HG03520 (cell line): ENCODE results near the gene LRRC32.
"Not testable (repeated sequence)": the region's sequence is repeated elsewhere in the genome, so short reads cannot be mapped to it uniquely, and the experiment has no call there.

Experiments used
- ATAC-seq: cut with Tn5 transposase; IDR thresholded peaks from one replicate; pipeline ENCODE4 v1.9.1; 2021; ENCODE audit warnings: mild to moderate bottlenecking, moderate library complexity; ENCODE audit not compliant: unreplicated experiment

Gene LRRC32

DNA sequence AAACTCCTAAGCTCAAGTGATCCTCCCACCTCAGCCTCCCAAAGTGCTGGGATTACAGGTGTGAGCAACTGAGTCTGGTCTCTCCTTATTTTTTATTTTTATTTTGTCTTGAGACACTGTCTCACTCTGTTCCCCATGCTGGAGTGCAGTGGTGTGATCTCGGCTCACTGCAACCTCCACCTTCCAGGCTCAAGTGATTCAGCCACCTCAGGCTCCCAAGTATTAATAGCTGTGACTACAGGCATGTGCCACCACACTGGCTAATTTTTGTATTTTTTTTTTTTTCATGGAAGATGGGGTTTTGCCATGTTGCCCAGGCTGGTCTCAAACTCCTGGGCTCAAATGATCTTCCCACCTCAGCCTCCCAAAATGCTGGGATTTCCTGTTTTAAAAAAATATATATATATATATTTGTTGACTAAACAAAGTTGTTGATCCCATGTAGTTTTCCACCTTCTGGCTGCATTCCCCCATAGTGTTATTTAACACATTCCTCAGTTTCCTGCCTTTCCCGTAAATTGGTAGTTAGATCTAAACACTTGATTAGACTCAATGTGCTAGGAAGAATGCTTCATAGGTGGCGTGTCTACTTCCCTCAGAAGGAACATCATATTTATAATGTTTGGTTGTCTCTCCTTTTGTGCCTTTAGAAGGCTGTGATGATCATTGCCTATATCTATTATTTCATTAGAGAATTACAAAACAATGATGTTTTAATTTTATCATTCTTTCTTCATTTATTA is 38.8 kb downstream of the LRRC32 start:
- no peak for ATAC-seq

GRCh38 chr11:76630600-76631281 is 39.8 kb downstream of the LRRC32 start:
- ATAC-seq = no peak

GRCh38 chr11:76629853-76630599 is 40.5 kb downstream of the LRRC32 start:
- ATAC-seq = no peak

DNA sequence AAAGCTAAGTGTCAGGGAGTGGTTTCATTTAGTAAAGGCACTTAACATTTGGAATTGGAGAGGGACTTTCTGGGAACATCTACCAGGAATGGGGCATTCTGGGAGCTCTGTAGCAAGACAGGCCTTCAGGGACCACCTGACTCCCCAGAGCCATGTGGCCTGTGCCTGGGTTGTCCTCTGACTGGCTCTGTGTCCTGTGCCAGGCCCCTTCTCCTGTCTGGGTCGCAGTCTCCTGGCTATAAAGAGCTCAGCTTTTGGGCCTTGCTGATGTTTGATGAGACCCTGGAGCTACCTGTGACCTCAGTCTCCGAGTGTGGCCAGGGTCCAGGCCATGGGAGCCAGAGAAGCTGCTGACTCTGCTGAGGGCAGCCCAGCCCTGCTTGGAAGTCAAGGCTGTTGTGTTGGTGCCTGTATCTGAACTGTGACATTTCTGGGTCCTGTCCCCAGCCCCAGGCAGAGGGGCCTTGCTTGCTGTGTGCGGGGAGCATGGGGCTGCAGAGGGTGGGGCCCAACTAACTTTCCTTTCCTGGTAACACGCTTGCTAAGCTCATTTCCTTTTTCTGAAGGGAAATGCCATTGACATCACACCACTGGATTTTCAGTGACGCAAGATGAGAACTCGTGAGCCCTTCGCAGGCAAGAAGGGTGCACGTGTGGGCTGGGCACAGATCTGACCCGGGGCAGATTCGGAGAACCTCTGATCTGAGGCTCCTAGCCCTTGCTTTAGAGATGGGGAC is 41.3 kb downstream of the LRRC32 start:
- ATAC-seq = no peak

DNA sequence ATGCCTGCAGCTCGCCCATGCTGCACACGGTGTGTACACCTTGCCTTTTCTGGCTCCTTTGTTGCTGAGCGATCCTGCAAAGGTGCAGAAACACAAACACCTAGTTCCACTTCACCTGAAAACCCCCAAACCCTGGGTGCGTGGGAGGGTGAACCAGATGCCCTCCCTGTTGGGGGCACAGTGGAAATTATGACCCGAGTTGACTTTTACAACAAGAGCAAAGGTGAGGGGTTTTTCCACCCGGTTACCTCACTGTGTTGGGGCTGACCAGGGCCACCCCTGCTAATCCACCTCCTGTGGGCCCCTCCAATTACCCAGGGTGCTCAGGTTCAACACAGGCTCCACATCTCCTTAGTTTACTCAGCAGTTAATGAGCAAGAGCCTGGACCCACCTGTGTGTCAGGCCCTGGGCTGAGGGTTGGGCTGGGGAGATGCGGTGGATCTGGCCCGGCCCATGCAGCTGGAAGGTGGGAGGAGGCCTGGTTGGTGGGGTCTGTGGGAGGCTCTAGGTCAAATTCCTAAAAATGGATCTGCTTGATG is 42.1 kb downstream of the LRRC32 start:
- no peak for ATAC-seq

- no peak for ATAC-seq
These were observed 42.9 kb downstream of the LRRC32 start for GRCh38 chr11:76627606-76628005.

- ATAC-seq = peak; percentile 70
These were observed 43.6 kb downstream of the LRRC32 start for GRCh38 chr11:76626921-76627401.

GRCh38 chr11:76626266-76626665 is 44.3 kb downstream of the LRRC32 start:
- no peak for ATAC-seq

DNA sequence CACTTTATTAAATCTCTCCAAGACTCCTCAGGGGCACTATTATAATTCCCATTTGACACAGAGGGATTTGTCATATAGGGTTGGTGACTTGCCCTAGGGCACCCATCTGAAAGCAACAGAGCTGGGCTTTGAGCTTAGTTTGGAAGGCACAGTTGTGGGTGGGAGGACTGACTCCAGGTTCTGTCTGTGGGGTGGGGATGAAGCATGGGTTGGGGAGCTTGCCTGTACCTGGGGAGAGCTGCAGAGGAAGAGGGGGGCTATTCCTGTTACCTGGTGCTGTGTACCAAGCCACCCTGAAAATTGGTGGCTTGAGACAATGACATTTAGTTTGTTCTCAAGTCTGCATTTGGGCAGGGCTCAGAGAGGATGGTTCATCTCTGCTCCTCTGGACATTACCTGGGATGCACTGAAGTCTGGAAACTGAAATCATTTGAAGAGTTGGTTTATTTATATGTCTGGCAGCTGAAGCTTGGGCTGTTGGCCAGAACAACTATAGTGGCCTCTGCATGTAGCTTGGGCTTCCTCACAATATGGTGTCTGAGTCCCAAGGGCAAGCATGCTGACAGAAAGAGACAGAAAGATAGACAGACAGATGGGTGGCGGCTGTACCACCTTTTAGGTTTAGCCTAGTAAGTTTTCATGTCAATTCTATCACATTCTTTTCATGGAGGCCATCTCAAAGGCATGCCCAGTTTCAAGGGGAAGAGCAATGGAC is 44.9 kb downstream of the LRRC32 start:
- no peak for ATAC-seq

DNA sequence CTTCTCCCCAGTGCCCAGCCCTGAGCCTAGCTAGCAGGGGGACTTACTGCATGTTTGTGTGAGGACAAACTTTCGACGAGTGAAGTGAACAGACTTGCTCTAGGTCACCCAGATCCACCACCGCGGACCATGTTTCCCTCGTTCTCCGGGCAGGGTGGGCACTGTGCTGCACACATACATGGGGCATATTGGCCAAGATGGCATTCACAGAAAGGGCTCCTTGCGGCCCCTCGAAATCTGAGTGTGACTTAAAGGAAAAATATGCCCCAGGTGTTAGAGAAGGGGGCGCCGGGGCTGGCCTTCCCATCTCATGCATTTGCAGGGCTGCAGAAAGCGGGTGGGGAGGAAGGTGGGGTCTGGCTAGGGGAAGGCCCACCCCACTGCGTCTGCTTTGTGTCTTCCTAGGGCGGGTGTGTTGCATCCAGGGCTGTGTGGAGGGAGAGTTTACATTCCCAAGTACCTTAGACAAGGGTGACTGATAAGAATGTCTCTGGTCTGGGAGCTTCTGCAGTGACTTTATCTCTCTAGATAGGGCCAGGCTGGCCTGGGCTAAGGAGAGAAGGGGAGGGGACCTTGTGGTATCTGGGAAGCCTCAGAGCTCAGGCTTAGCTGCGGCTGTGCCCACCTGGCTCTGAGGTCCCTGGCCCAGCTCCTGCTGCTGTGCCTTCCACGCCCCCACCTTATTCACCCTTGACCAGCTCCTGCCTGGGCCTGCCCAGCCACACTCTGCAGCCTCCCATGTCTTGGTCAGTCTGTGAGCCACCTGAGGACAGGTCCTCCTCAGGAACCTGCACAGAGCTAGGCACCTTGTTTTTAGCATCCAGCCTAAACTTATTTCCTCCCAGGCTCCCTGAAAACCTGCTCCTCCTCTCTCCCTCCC is 45.8 kb downstream of the LRRC32 start:
- no peak for ATAC-seq

- no peak for ATAC-seq
These were observed 46.6 kb downstream of the LRRC32 start for GRCh38 chr11:76623884-76624419.

DNA sequence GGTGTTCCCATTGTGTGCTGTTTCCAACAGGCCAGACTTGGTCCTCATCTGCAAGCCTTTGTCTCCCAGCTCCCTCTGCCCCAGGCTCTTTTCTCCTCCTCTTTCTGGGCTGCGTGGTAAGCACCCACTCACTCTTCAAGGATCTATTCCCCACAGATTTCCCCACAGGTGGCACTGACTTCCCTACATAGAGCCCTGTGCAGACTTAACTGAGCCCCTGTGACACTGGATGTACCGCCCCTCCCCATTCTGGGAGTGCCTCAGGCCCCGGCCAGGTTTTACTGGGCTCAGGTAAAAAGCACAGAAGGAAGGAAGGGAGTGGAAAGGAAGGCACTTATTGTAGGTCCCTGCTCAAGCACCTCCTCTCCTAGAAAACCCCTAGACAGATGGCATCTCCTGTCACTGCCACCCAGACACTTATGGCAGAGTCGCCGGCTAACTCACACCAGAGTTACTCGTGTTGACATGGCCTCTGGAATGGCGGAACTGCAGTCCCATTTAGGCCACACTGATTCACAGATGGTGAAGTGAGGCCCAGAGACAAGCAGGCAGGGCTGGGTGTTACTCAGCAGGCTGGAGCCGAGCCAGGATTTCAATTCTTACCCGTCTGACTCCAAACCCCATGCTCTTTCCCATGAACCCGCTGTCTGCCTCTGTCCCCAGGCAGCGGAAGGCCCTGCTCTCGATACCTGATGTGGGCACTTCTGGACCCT is 47.2 kb downstream of the LRRC32 start:
- ATAC-seq = no peak

DNA sequence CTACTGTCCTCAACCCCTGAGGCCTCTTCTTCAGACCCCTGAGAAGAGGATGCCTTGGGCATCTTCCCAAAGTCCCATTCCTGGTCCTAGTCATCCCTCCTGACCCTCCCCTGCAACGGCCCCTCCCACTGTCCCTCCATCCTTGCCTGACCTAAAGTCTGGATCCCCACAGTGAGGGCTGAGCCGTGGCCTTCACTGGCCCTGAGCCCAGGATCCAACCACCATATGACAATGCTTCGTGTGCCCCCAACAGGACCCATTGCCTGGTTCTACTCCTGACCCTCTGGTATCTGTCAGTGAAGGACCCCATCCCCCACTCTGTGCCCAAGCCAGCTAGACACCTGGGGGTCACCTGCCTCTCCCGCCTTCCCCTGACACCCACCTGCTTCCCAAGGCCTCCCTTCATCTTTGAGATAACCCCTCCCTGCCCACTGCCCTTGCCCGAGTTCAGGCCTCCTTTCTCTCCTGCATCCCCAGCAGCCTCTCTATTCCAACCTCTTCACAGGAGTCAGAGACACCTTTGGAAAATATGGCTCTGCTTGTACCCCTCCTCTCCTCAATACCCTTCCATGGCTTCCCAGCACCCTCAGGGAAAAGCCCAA is 48.0 kb downstream of the LRRC32 start:
- no peak for ATAC-seq

GRCh38 chr11:76621868-76622267 is 48.7 kb downstream of the LRRC32 start:
- no peak for ATAC-seq

DNA sequence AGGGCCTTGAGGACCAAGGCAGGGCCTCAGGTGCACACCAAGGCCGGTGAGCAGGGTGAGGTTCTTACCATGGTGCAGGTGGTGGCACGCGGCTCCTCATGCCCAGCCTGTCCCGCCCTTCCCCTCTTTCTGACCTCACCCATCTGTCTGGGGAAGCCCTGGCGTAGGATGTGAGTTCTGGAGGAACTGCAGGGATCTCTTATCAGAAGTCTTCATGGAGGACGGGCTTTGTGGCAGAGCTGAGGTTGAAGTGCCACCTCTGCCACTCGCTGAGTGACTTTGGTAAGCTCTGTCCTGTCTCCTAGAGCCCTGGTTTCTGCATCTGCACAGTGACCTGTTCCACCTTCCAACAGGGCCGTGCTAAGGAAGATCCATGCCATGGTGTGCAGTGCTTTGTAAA is 49.1 kb downstream of the LRRC32 start:
- ATAC-seq = no peak

DNA sequence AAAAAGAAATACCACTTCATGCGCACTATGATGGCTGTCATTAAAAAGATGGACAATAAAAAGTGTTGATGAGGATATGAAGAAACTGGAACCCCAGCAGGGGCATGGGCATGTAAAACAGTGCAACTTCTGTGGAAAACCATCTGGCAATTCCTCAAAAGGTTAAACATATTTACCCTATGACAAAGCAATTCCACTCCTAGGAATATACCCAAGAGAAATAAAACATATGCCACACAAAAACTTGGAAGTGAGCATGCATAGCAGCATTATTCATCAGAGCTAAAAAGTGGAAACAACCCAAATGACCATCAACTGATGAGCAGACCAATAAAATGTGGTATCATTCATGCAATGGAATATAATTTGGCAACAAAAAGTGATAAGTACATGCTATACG is 50.1 kb downstream of the LRRC32 start:
- ATAC-seq = no peak

DNA sequence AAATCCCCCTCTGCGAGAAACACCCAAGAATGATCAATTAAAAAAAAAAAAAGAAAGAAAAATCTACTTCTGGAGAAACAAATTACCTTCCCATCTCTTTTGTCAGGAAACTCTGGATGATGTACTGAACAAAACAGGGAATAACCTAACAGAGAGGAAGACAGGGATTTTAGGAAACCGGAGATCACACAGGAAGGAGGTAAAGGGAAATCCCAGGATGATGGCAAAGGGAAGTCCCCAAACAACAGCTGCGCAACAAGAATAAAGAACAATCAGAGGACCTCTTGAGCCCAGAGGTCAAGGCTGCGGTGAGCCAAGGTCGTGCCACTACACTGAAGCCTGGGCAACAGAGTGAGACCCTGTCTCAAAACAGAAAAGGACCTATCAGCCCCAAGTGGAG is 50.7 kb downstream of the LRRC32 start:
- ATAC-seq = not testable (repeated sequence)
